Measurements from ENCODE around the gene P2RY12.

The P2RY12 gene

DNA sequence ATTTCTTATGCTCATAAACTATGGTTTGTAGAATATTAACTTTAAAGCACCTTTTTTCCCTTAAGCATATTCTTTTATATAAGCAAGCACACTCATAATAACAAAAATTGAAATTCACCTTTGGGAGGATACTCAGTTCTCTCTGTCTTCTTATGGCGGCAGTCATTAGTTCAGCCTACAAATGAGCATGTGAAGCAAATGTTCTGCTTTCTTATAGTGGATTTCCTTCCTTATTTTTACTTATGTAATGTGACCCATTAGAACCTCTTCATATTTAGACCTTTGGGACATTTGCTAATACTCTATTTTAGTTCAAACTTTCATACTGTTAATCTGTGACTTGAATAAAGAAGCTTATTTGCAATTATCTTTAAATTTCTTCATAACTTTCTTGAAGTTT, 55.2 kb downstream of the P2RY12 start, which contains the start of gene P2RY13:
TSS of gene P2RY13 (minus strand) at position 187 of the 400 bp plus-strand sequence. CDS start at position 166, 21 bp downstream.
- CTCF ChIA-PET = interaction anchor here (0.6 to 1.7 kb wide), 2 partner anchors 17 to 45 kb away, joined by 3 to 5 read pairs; no protein-coding TSS in a partner anchor
- H3K27ac ChIP-seq (ENCODE audit: extremely low read depth, low read depth, low read length) = no peak within 1 kb of the TSS
- POLR2A ChIA-PET = no interaction called here
- H3K4me3 ChIP-seq (ENCODE audit: low read depth, low read length) = no peak within 1 kb of the TSS
- H3K4me1 ChIP-seq (ENCODE audit: control insufficient read depth, insufficient read depth, low read length) = no peaks in the 10 kb centered on the region
- no peaks in the 10 kb centered on the region for H3K36me3 ChIP-seq (ENCODE audit: control insufficient read depth in 2 of 2, insufficient read depth in 1 of 2, low read length in 2 of 2)
- no peaks in the 10 kb centered on the region for H3K9me3 ChIP-seq (ENCODE audit: control insufficient read depth, insufficient read depth, low read depth, low read length)
- TF ChIP-seq ZNF211 (tag by site-specific recombination; IDR thresholded peaks at IDR 0.05; ENCODE audit: low read depth) (no peak), SETDB1 (IDR thresholded peaks at IDR 0.05; ENCODE audit: insufficient read length, low read length) (no peak), ZNF391 (tag by site-specific recombination; IDR thresholded peaks at IDR 0.05; ENCODE audit: borderline replicate concordance, low read depth) (no peak), ZNF302 (tag by site-specific recombination; IDR thresholded peaks at IDR 0.05; ENCODE audit: low read depth) (no peak), ZNF366 (tag by site-specific recombination; conservative IDR thresholded peaks at IDR 0.05) (no peak), ZIC2 (tag by site-specific recombination; IDR thresholded peaks at IDR 0.05) (no peak), GFI1B (tag by site-specific recombination; IDR thresholded peaks at IDR 0.05) (no peak), KLF16 (tag by site-specific recombination; IDR thresholded peaks at IDR 0.05) (no peak), CTCF (tag by site-specific recombination; IDR thresholded peaks at IDR 0.05) (no peak), YY1 (tag by site-specific recombination; IDR thresholded peaks at IDR 0.05) (no peak), ZNF169 (tag by site-specific recombination; IDR thresholded peaks at IDR 0.05) (no peak)

GRCh38 chr3:151328298-151328995, 56.1 kb downstream of the P2RY12 start:
- POLR2A ChIA-PET = no interaction called here
- no peak overlapping the region for H3K27ac ChIP-seq (ENCODE audit: extremely low read depth, low read depth, low read length)

GRCh38 chr3:151327571-151328198, 56.9 kb downstream of the P2RY12 start:
- Histone ChIP-seq H3K4me1 (ENCODE audit: control insufficient read depth, insufficient read depth, low read length) (no peaks in the 10 kb centered on the region), H3K9me3 (ENCODE audit: control insufficient read depth, insufficient read depth, low read depth, low read length) (no peaks in the 10 kb centered on the region), H3K4me3 (ENCODE audit: low read depth, low read length) (no peak overlapping the region), H3K36me3 (ENCODE audit: control insufficient read depth in 2 of 2, insufficient read depth in 1 of 2, low read length in 2 of 2) (no peaks in the 10 kb centered on the region), H3K27ac (ENCODE audit: extremely low read depth, low read depth, low read length) (no peak overlapping the region)
- CTCF ChIA-PET = interaction anchor here (0.6 to 3.0 kb wide), 11 partner anchors 18 to 449 kb away, joined by 3 to 8 read pairs (median 3); no protein-coding TSS in a partner anchor
- TF ChIP-seq ZNF138 (tag by site-specific recombination; IDR thresholded peaks at IDR 0.05; ENCODE audit: borderline replicate concordance) = no peak
- peak; percentile 26 for TF ChIP-seq ZNF654 (tag by site-specific recombination; IDR thresholded peaks at IDR 0.05; ENCODE audit: low read depth)
- no peak for TF ChIP-seq KLF10 (tag by site-specific recombination; IDR thresholded peaks at IDR 0.05)
- no peak for TF ChIP-seq ZNF791 (tag by site-specific recombination; IDR thresholded peaks at IDR 0.05)
- POLR2A ChIA-PET = no interaction called here

More at GRCh38 chr3:151328298-151328995, 56.1 kb downstream of the P2RY12 start:
- no peak overlapping the region for H3K4me3 ChIP-seq (ENCODE audit: low read depth, low read length)
- no peaks in the 10 kb centered on the region for H3K9me3 ChIP-seq (ENCODE audit: control insufficient read depth, insufficient read depth, low read depth, low read length)
- no peak for TF ChIP-seq ZNF391 (tag by site-specific recombination; IDR thresholded peaks at IDR 0.05; ENCODE audit: borderline replicate concordance, low read depth)
- no peak for TF ChIP-seq ZNF843 (tag by site-specific recombination; IDR thresholded peaks at IDR 0.05)
- no peaks in the 10 kb centered on the region for H3K36me3 ChIP-seq (ENCODE audit: control insufficient read depth in 2 of 2, insufficient read depth in 1 of 2, low read length in 2 of 2)
- CTCF ChIA-PET = interaction anchor here (0.6 to 2.0 kb wide), 8 partner anchors 19 to 161 kb away, joined by 3 to 7 read pairs (median 4); no protein-coding TSS in a partner anchor
- H3K4me1 ChIP-seq (ENCODE audit: control insufficient read depth, insufficient read depth, low read length) = no peaks in the 10 kb centered on the region

All from HEK293 (cell line).